ENCODE results near the gene EOLA1. TPM values are rescaled to one million over a fixed set of nuclear protein-coding genes. Genes with fewer than 3 reads are reported as not detected.

EOLA1 gene
- total and polyA plus RNA-seq, 2 donors (not counting 1 experiment from before 2014, with no cell fraction given) = 26.3 to 61.5 TPM

DNA sequence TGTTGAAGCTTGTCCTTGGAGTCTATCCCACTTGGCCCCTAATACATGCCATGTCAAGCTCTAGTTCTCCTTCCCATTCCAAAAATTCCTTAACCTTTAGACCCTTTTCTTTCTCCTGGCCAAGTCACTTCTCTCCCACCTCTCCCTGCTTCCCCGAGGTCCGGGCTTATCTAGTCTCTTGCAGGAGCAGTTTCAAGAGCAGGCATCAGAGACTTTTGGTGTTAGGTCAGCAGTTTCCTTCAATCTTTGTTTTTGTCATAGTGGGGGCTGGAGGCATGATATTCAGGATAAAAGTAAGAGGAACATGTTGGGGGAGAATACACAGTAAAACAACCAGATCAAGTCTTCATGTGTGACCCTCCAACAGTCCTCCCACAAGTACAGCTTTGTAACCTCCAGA lies 24.2 kb upstream of the EOLA1 start:
- H3K27ac Mint-ChIP-seq = no peak overlapping the region
- no peak overlapping the region for H3K4me2 ChIP-seq (replicated peaks; ENCODE audit: low read depth, low read length, poor library complexity, severe bottlenecking)

DNA sequence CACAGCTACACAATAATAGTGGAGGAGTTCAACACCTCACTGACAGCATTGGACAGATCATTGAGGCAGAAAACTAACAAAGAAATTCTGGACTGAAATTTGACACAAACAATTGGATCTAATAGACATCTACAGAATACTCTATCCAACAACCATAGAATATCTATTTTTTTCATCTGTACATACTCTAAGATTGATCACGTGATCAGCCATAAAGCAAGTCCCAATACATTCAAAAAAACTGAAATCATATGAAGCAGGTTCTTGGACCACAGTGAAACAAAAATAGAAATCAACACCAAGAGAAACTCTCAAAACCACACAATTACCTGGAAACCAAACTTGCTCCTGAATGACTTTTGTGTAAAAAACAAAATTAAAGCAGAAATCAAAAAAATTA lies 23.5 kb upstream of the EOLA1 start:
- WGBS (ENCODE audit: insufficient coverage) = no CpG with 5 or more reads among the region's 1 CpG
- Histone ChIP-seq H3K79me2 (ENCODE audit: control insufficient read depth, insufficient read depth, low read length) (no peaks in the 10 kb centered on the region), H3K4me3 (ENCODE audit: control extremely low read depth in 1 of 5, extremely low read depth in 1 of 5, insufficient read depth in 1 of 5, low read depth in 2 of 5, low read length in 4 of 5) (no peak overlapping the region), H3K9ac (ENCODE audit: low read length) (no peak overlapping the region), H2AFZ (ENCODE audit: insufficient read depth, low read depth, low read length, poor library complexity, severe bottlenecking) (no peak overlapping the region), H3K9me3 (ENCODE audit: control extremely low read depth in 1 of 3, control insufficient read depth in 2 of 3, insufficient read depth in 1 of 3, low read length in 2 of 3) (no peaks in the 10 kb centered on the region), H3K36me3 (replicated peaks in 1 of 2; ENCODE audit: control extremely low read depth in 1 of 2, control insufficient read depth in 1 of 2, extremely low read depth in 1 of 2, insufficient read depth in 2 of 2, low read length in 1 of 2) (no peaks in the 10 kb centered on the region), H3K27me3 (replicated peaks in 1 of 4; ENCODE audit: control extremely low read depth in 1 of 4, control insufficient read depth in 3 of 4, insufficient read depth in 4 of 4, low read length in 3 of 4) (no peaks in the 10 kb centered on the region), H3K27ac (ENCODE audit: low read length in 2 of 2) (no peak overlapping the region), H3K4me2 (replicated peaks; ENCODE audit: low read depth, low read length, poor library complexity, severe bottlenecking) (no peak overlapping the region), H3K4me1 (ENCODE audit: control insufficient read depth in 2 of 2, insufficient read depth in 2 of 2, low read length in 2 of 2) (no peaks in the 10 kb centered on the region), H4K20me1 (ENCODE audit: control insufficient read depth, insufficient read depth, low read length, poor library complexity, severe bottlenecking) (no peaks in the 10 kb centered on the region)
- no peak for TF ChIP-seq EZH2 (IDR thresholded peaks at IDR 0.05; ENCODE audit: borderline replicate concordance, insufficient read depth, low read depth, low read length, poor library complexity, severe bottlenecking)
- TF ChIP-seq, protein P1, sequence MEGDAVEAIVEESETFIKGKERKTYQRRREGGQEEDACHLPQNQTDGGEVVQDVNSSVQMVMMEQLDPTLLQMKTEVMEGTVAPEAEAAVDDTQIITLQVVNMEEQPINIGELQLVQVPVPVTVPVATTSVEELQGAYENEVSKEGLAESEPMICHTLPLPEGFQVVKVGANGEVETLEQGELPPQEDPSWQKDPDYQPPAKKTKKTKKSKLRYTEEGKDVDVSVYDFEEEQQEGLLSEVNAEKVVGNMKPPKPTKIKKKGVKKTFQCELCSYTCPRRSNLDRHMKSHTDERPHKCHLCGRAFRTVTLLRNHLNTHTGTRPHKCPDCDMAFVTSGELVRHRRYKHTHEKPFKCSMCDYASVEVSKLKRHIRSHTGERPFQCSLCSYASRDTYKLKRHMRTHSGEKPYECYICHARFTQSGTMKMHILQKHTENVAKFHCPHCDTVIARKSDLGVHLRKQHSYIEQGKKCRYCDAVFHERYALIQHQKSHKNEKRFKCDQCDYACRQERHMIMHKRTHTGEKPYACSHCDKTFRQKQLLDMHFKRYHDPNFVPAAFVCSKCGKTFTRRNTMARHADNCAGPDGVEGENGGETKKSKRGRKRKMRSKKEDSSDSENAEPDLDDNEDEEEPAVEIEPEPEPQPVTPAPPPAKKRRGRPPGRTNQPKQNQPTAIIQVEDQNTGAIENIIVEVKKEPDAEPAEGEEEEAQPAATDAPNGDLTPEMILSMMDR (IDR thresholded peaks at IDR 0.05) = no peak
- Mint-ChIP-seq H3K4me3 (no peak overlapping the region), H3K9me3 (ENCODE audit: insufficient read depth) (no peaks in the 10 kb centered on the region), H3K27me3 (peaks cover 3% of the 10 kb centered on the region), H3K4me1 (peaks cover 4% of the 10 kb centered on the region), H3K27ac (no peak overlapping the region)
- POLR2A ChIA-PET = no interaction called here
- no peak for DNase-seq
- intact Hi-C loops (cut with micrococcal nuclease) = no loop called here
- no peak for ATAC-seq (ENCODE audit: low read depth)
- CTCF ChIA-PET = interaction anchor here (0.7 to 1.2 kb wide), 2 partner anchors 13 to 1072 kb away, joined by 3 to 4 read pairs; no protein-coding TSS in a partner anchor

More for the DNA sequence above, 24.2 kb upstream of the EOLA1 start:
- H3K9me3 Mint-ChIP-seq (ENCODE audit: insufficient read depth) = no peaks in the 10 kb centered on the region
- POLR2A ChIA-PET = no interaction called here
- TF ChIP-seq EZH2 (IDR thresholded peaks at IDR 0.05; ENCODE audit: borderline replicate concordance, insufficient read depth, low read depth, low read length, poor library complexity, severe bottlenecking) = no peak
- TF ChIP-seq, protein P1 (IDR thresholded peaks at IDR 0.05) = no peak
- Histone ChIP-seq H3K4me3 (ENCODE audit: control extremely low read depth in 1 of 5, extremely low read depth in 1 of 5, insufficient read depth in 1 of 5, low read depth in 2 of 5, low read length in 4 of 5) (no peak overlapping the region), H3K4me1 (ENCODE audit: control insufficient read depth in 2 of 2, insufficient read depth in 2 of 2, low read length in 2 of 2) (no peaks in the 10 kb centered on the region), H4K20me1 (ENCODE audit: control insufficient read depth, insufficient read depth, low read length, poor library complexity, severe bottlenecking) (no peaks in the 10 kb centered on the region), H3K79me2 (ENCODE audit: control insufficient read depth, insufficient read depth, low read length) (no peaks in the 10 kb centered on the region), H3K27ac (ENCODE audit: low read length in 2 of 2) (no peak overlapping the region), H3K9ac (ENCODE audit: low read length) (no peak overlapping the region), H3K27me3 (replicated peaks in 1 of 4; ENCODE audit: control extremely low read depth in 1 of 4, control insufficient read depth in 3 of 4, insufficient read depth in 4 of 4, low read length in 3 of 4) (no peaks in the 10 kb centered on the region), H3K36me3 (replicated peaks in 1 of 2; ENCODE audit: control extremely low read depth in 1 of 2, control insufficient read depth in 1 of 2, extremely low read depth in 1 of 2, insufficient read depth in 2 of 2, low read length in 1 of 2) (no peaks in the 10 kb centered on the region), H2AFZ (ENCODE audit: insufficient read depth, low read depth, low read length, poor library complexity, severe bottlenecking) (no peak overlapping the region), H3K9me3 (ENCODE audit: control extremely low read depth in 1 of 3, control insufficient read depth in 2 of 3, insufficient read depth in 1 of 3, low read length in 2 of 3) (no peaks in the 10 kb centered on the region)
- no CpG with 5 or more reads among the region's 2 CpGs for WGBS (ENCODE audit: insufficient coverage)
- no peak for ATAC-seq (ENCODE audit: low read depth)
- peaks cover 4% of the 10 kb centered on the region for H3K4me1 Mint-ChIP-seq
- intact Hi-C loops (cut with micrococcal nuclease) = no loop called here
- H3K4me3 Mint-ChIP-seq = no peak overlapping the region
- CTCF ChIA-PET = no interaction called here
- peaks cover 3% of the 10 kb centered on the region for H3K27me3 Mint-ChIP-seq
- DNase-seq = no peak
